ENCODE data around the gene TOR2A. TPM values are rescaled to one million over a fixed set of nuclear protein-coding genes. Genes with fewer than 3 reads are reported as not detected.
A peak's percentile ranks its signal among the peaks of the same experiment; 100 is the strongest.
"Not testable (repeated sequence)": the region's sequence is repeated elsewhere in the genome, so short reads cannot be mapped to it uniquely, and the experiment has no call there.

Gene TOR2A
- 10 to 100 TPM in 3 of 5 donors, 1 to 10 TPM in 2; 5.0 to 87.8 (median 14.6) TPM for total RNA-seq
- polyA plus RNA-seq = 10 to 100 TPM in 1 of 3 donors, 1 to 10 TPM in 2; 6.1 to 12.4 (median 9.7) TPM
- long read RNA-seq, donor 1, partial matches to known transcripts = 0 of 3 reads
- long read RNA-seq, donor 1, other reads (novel, unspliced or antisense) = 0 of 3 reads
- long read RNA-seq, donor 2, partial matches to known transcripts = 0 of 3 reads
- long read RNA-seq, donor 2, other reads (novel, unspliced or antisense) = 0 of 3 reads
- long read RNA-seq, donor 3, partial matches to known transcripts = 0 of 3 reads
- long read RNA-seq, donor 3, other reads (novel, unspliced or antisense) = 0 of 3 reads
- long read RNA-seq, donor 4 = 0 reads
- long read RNA-seq, donor 5, partial matches to known transcripts = 0 of 5 reads
- long read RNA-seq, donor 5, other reads (novel, unspliced or antisense) = 0 of 5 reads
- long read RNA-seq, donor 6, transcript TOR2A-209 (4 exons, 933 nt) = major isoform, 5 of 109 reads
- long read RNA-seq, donor 6, partial matches to known transcripts = 101 of 109 reads
- long read RNA-seq, donor 6, other reads (novel, unspliced or antisense) = 0 of 109 reads
- long read RNA-seq, donor 7, transcript TOR2A-203 (5 exons, 1,523 nt) = major isoform, 7 of 12 reads
- long read RNA-seq, donor 7, partial matches to known transcripts = 0 of 12 reads
- long read RNA-seq, donor 7, other reads (novel, unspliced or antisense) = 0 of 12 reads
- long read RNA-seq, donor 8, partial matches to known transcripts = 0 of 2 reads
- long read RNA-seq, donor 8, other reads (novel, unspliced or antisense) = 0 of 2 reads
- long read RNA-seq, donor 9 = 0 reads
- long read RNA-seq, donor 10, partial matches to known transcripts = 0 of 5 reads
- long read RNA-seq, donor 10, other reads (novel, unspliced or antisense) = 0 of 5 reads

- WGBS, 5 donors = 0 to 2% (median 1%) methylated on average over 20 to 76 of the region's 76 CpGs
- peaks cover 18 to 49% (median 40%) of the 10 kb centered on the region in 4 donors for H3K36me3 ChIP-seq
- H3K27me3 ChIP-seq = no peaks in the 10 kb centered on the region
- peak within 1 kb of the TSS; percentile 96 to 99 (median 97) for H3K27ac ChIP-seq
- peaks cover 7 to 23% (median 20%) of the 10 kb centered on the region in 4 donors for H3K4me1 ChIP-seq
- H3K9me3 ChIP-seq = no peaks in the 10 kb centered on the region
- DNase-seq = peak; percentile 97 to 100
- intact Hi-C loops (cut with DNase I; ENCODE audit: low total_unique reads) = loop anchor here (5.0 kb wide), 2 partner anchors 47 to 143 kb away; no protein-coding TSS in a partner anchor
- TF ChIP-seq EP300 (IDR thresholded peaks at IDR 0.05) = no peak
- TF ChIP-seq CTCF (IDR thresholded peaks at IDR 0.05) = peak in 6 of 7 experiments; percentile 69 to 99 (median 90)
- peak; percentile 35 to 93 (median 84) for TF ChIP-seq POLR2AphosphoS5 (IDR thresholded peaks at IDR 0.05)
- peak in 1 of 4 donors; percentile 45 for TF ChIP-seq POLR2A (IDR thresholded peaks at IDR 0.05)
- H3K4me3 ChIP-seq = peak within 1 kb of the TSS; percentile 70 to 78 (median 76)
These were observed at the start of gene TOR2A for GRCh38 chr9:127734747-127735529. TSS of gene TOR2A (minus strand) at chr9:127735294. CDS start at chr9:127735270, 24 bp downstream.

GRCh38 chr9:127783111-127784008, 48.3 kb upstream of the TOR2A start:
- WGBS, 5 donors = 61 to 70% (median 63%) methylated on average over 17 to 20 of the region's 20 CpGs
- Histone ChIP-seq H3K9me3 (no peaks in the 10 kb centered on the region), H3K36me3 (peaks cover 13 to 16% (median 14%) of the 10 kb centered on the region in 4 donors), H3K27ac (peak overlapping the region; percentile 50 to 99 (median 96)), H3K4me3 (no peak overlapping the region), H3K4me1 (peaks cover 18 to 78% (median 45%) of the 10 kb centered on the region in 4 donors), H3K27me3 (no peaks in the 10 kb centered on the region)
- intact Hi-C loops (cut with DNase I; ENCODE audit: low total_unique reads) = loop anchor here (5.0 kb wide), 2 partner anchors 46 to 176 kb away; partner anchors contain the start of gene TOR2A
- TF ChIP-seq CTCF (IDR thresholded peaks at IDR 0.05) = no peak
- peak in 2 of 3 donors; percentile 26 to 39 for TF ChIP-seq POLR2AphosphoS5 (IDR thresholded peaks at IDR 0.05)
- DNase-seq = peak; percentile 57 to 67

- Histone ChIP-seq H3K27ac (peak overlapping the region in 2 of 5 donors; percentile 8 to 85), H3K27me3 (no peaks in the 10 kb centered on the region), H3K36me3 (peaks cover 0 to under 1% (median 0%) of the 10 kb centered on the region in 4 donors), H3K9me3 (no peaks in the 10 kb centered on the region), H3K4me3 (no peak overlapping the region), H3K4me1 (peaks cover 9 to 71% (median 30%) of the 10 kb centered on the region in 4 donors)
- TF ChIP-seq CTCF (IDR thresholded peaks at IDR 0.05) (no peak), EP300 (IDR thresholded peaks at IDR 0.05) (no peak), POLR2A (IDR thresholded peaks at IDR 0.05) (no peak), POLR2AphosphoS5 (IDR thresholded peaks at IDR 0.05) (no peak)
- WGBS, 5 donors = 86 to 97% (median 90%) methylated on average over 4 of the region's 4 CpGs
- intact Hi-C loops (cut with DNase I; ENCODE audit: low total_unique reads) = loop anchor here (5.0 kb wide), 2 partner anchors 45 to 175 kb away; partner anchors contain the start of gene TOR2A
- DNase-seq = no peak
These were observed 46.7 kb upstream of the TOR2A start for GRCh38 chr9:127781806-127782205.

GRCh38 chr9:127780909-127781308, 45.8 kb upstream of the TOR2A start:
- H3K27me3 ChIP-seq, H3K9me3 ChIP-seq, H3K36me3 ChIP-seq, DNase-seq, H3K4me3 ChIP-seq: not testable (repeated sequence)
- intact Hi-C loops (cut with DNase I; ENCODE audit: low total_unique reads) = loop anchor here (5.0 kb wide), 2 partner anchors 44 to 174 kb away; partner anchors contain the start of gene TOR2A
- peaks cover 7 to 72% (median 24%) of the 10 kb centered on the region in 4 donors for H3K4me1 ChIP-seq
- peak overlapping the region in 3 of 5 donors; percentile 13 to 89 (median 85) for H3K27ac ChIP-seq
- 78 to 84% (median 82%) methylated on average over 9 of the region's 9 CpGs for WGBS, 5 donors
